HG02981 (cell line): ENCODE data around the gene RNFT2.
"Not testable (repeated sequence)": the region's sequence is repeated elsewhere in the genome, so short reads cannot be mapped to it uniquely, and the experiment has no call there.

Experiments
- ATAC-seq: cut with Tn5 transposase; IDR thresholded peaks from one replicate; pipeline ENCODE4 v1.9.1; 2021; ENCODE audit warnings: mild to moderate bottlenecking, moderate library complexity; ENCODE audit not compliant: unreplicated experiment

Gene RNFT2

GRCh38 chr12:116739381-116739887, 1.3 kb downstream of the RNFT2 start:
- no peak for ATAC-seq

DNA sequence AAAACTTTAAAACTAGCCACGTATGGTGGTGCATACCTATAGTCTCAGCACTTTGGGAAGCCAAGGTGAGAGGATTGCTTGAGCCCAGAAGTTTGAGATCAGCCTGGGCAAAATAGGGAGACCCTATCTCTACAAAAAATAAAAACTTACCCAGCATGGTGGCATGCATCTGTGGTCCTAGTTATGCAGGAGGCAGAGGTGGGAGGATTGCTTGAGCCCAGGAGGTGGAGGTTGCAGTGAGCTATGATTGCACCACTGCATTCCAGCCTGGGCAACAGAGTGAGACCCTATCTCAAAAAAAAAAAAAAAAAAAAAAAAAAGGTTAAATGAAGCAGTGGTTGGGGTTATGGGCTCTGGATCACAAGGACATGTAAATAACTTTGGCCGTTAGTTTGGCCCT, 4.7 kb downstream of the RNFT2 start:
- not testable (repeated sequence) for ATAC-seq

- ATAC-seq, result no peak
Measured at GRCh38 chr12:116744766-116745165, 6.7 kb downstream of the RNFT2 start.

DNA sequence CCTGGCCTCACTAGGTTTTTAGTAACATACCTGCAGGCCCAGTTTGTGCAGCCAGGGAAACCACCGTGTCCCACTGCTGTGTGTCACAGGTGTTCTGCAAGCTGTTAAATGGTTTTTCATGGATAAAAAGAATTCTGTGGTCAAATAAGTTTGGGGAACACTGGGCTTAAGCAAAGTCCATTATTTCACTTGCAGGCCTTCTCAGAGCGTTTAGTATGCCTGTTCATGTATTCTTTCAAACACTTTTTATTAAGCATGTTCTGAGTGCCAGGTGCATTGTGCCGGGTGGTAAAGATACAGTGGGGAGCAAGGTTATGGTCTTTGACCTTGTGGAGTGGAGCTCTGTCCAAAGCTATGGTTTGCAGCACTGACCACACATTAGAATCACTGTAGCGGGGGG, 7.4 kb downstream of the RNFT2 start:
- ATAC-seq, result no peak

GRCh38 chr12:116749884-116750283, 11.8 kb downstream of the RNFT2 start:
- no peak for ATAC-seq

DNA sequence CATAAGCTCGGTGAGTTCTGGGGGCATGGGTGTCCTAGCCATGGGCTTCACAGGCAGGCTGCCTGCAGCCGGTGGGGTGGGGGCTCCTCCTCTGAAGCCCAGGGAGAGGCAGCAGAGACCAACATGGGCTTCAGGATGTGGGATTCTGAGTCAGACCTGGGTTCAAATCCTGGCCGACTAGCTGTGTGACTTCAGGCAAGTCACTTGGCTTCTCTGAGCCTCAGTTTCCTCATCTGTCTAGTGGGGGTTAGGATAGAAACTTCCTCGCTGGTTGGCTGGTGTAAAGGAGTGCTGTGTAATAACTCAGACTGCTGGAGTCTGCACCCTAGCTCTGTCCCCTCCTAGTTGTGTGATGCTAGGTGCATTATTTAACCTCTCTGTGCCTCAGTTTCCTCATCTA, 12.2 kb downstream of the RNFT2 start:
- no peak for ATAC-seq

DNA sequence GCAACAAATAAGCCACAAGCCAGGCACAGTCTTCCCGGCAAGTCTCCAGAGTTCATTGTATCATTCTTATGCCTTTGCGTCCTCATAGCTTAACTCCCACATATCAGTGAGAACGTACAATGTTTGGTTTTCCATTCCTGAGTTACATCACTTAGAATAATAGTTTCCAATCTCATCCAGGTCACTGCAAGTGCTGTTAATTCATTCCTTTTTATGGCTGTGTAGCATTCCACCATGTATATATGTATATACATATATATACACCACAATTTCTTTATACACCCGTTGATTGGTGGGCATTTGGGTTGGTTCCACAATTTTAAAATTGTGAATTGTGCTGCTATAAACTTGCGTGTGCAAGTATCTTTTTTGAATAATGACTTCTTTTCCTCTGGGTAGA, 16.0 kb downstream of the RNFT2 start:
- ATAC-seq, result not testable (repeated sequence)

GRCh38 chr12:116754783-116755182, 16.7 kb downstream of the RNFT2 start:
- ATAC-seq, result not testable (repeated sequence)

GRCh38 chr12:116759783-116760621, 21.9 kb downstream of the RNFT2 start:
- ATAC-seq, result no peak

DNA sequence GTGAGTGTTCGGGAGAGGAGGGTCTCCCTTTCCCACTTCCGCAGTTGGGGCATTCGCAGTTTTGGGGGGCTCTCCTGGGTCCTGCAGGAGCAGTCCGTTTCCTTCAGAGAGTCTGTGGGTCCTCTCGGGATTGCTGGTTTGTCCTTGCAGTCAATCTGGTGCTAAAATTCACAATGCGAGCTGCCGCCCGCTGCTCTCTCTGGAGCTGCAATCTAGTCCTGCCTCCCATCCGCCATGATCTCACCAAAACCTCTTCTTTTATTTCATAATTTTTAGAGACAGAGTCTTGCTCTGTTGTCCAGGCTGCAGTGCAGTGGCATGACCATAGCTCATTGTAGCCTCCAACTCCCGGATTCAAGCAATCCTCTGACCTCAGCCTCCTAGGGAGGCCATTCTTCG, 22.5 kb downstream of the RNFT2 start:
- no peak for ATAC-seq

DNA sequence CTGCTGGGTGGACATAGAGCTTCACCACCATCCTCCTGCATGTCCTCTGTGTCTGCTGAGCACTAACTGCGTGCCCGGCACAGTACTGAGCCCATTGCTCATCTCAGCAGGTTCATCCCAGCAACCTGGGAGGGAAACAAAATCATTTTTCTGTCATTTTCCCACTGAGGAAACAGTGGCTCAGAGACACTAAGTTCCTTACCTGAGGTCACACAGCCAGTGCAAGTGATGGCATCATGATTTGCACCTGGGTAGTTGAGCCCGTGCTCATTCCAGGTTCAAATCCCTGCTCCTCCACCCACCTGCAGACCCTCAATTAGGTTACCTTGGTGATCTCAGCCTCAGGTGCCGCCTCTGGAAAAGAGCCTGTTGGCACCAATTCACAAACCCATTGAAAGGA, 23.4 kb downstream of the RNFT2 start:
- no peak for ATAC-seq

DNA sequence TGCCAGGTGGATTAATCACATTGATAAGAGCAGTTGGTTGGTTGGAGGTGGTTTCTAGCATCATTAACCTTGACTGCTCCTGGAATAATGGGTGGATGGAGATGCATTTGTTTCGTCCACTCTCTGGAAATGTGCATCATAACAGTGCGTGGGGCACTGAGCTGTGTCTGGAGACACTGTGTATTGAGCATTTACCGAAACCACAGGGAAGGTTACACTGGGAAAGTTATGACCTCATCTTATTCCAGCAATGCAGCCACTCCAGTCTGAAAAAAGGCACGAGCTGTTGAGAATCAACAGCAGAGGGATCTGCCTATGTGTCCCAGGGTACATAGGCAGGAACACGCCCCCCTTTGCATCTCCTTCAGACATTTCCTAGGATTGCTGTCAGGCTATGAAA, 27.2 kb downstream of the RNFT2 start:
- no peak for ATAC-seq

- no peak for ATAC-seq
Measured at GRCh38 chr12:116766285-116766684, 28.2 kb downstream of the RNFT2 start.

DNA sequence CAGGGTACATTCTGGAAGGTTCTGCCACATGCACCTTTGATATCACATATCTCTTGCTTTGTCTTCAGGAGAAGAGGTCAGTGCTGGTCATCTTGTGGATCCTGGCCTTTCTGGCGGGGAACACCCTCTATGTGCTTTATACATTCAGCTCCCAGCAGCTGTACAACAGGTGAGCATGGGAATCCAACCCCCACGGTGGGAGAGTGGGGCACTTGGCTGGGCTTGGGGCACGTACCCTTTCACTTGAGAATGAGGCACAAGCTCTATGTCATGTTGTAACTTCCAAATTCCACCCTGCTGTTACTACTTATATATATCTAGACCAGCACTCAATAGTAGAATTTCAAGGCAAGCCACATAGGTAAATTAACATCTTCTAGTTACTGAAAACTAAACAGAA, 28.6 kb downstream of the RNFT2 start:
- ATAC-seq, result no peak

DNA sequence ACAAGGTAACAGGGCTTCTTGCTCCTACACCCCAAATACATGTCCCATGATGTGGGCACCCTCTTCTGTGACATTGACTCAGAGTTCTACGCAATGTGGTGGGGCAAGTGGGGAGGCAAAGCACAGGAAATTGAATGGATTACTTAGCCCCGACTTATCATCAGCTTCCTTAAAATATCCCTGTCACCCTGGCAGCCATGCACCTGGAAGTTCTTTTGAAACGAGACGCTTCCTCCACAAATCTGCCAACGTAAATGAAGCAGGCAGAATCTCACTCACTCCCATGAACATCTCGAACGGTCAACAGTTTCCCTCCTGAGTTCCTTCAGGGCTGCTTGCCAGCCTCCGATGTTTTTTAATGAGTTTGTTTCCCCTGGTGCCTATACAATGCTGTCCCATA, 33.5 kb downstream of the RNFT2 start:
- no peak for ATAC-seq

DNA sequence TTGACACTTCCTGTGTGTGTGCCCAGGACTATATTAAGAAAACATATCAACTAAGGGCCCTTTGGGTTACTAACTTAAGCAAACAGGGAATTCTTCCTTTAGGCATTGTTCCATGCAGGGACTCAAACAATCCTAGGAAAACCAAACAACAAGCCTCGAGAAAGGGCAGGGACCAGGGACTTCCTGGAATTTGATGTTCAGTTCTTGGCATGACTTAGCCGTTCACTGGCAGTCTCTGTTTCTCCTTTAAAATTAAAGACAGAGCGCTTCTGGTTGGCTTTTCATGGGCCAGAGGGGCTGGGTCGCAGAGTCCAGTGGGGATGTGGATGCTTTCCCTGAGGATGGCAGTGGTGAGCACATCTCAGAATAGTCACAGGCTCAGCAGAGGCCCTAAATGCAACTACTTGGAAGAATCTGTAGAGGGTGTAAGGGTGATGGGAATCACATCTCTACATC, 35.2 kb downstream of the RNFT2 start:
- no peak for ATAC-seq

DNA sequence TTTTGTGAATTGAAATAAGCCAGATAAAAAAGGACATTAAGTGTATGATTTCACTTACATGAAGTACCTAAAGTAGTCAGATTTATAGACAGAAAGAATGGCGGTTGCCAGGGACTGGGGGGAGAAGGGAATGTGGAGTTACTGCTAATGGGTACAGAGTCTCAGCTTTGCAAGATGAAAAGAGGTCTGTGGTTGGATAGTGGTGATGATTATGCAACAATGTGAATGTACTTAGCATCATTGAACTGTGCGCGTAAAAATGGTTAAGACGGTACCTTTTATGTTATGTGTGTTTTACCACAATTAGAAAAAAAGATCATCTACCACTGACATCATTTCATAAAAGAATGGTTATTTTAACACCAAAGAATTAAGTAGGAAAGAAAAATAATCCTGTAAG, 35.9 kb downstream of the RNFT2 start:
- no peak for ATAC-seq

DNA sequence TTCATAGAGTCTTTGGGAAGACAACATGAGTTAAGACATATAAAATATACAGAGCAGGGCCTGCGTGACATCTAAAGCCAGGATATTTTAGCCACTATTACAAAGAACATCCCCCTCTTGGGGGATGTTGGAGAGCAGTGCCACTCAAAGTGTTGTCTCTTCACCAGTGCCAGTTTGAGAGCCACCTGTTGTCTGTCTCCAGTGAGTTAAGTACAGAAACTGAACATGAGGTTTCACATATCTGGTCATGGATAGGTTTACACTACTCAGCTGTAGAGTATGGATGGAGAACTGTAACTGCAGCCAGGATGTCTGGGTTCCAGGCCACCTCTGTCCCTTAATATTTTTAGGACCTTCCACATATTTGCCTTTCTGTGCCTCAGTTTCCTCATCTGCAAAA, 39.1 kb downstream of the RNFT2 start:
- no peak for ATAC-seq

DNA sequence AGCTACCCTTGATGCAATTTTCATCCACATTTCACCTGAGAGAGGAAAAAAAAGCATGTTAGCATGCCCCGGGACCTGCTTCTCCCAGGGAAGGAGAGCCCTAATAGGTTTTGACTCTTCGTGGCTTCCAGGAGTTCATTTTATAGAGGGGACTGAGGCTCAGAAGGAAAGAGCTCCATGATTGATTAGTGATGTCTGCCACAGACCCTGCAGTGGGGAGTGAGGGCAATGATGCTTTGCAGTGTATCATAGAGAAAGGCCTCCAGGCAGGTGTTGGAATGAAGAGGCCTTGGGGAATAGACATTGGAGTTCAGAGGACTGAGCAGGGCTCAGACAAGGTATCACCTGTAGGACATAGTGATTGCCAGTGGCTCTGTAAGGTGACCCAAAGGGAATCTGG, 41.5 kb downstream of the RNFT2 start:
- ATAC-seq, result no peak

DNA sequence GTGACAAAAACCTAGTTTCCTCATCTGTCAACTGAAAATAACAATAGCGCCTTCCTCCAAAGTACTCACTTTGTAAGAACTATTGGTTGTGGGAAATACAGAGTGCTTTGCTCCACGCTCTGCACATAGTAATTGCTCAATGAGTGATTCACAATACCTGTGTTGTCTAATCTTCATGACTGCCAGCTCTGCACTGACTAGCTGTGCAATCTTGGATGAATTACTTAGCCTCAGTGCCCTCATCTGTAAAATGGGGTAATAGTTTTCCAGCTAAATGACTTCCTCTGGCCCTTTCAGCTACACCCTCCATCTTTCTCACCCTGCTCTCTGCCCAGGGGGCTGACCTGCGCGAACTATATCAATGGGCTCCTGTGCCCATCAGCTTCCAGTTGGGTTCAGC, 42.8 kb downstream of the RNFT2 start:
- no peak for ATAC-seq

GRCh38 chr12:116783525-116784237, 45.6 kb downstream of the RNFT2 start:
- ATAC-seq, result no peak

GRCh38 chr12:116784238-116784612, 46.1 kb downstream of the RNFT2 start:
- ATAC-seq, result no peak
